Activated CD4-positive, alpha-beta T cell treated with anti-CD3 and anti-CD28 coated beads, Interleukin-2, amount 50 U/mL, for 1 hour (primary cell): Measurements from ENCODE around the gene CDKL5.
A peak's percentile ranks its signal among the peaks of the same experiment; 100 is the strongest.

Source experiments
- DNase-seq: peaks from one replicate; pipeline ENCODE4 v3.0.0-alpha.2; 2020

Gene CDKL5

GRCh38 chrX:18652636-18653035 lies 227.2 kb downstream of the CDKL5 start:
- no peak for DNase-seq

- DNase-seq = no peak
These were observed 229.7 kb downstream of the CDKL5 start for GRCh38 chrX:18654875-18655836.

GRCh38 chrX:18661273-18661672 lies 235.9 kb downstream of the CDKL5 start:
- DNase-seq = no peak

GRCh38 chrX:18664947-18665346 lies 239.5 kb downstream of the CDKL5 start:
- DNase-seq = no peak

GRCh38 chrX:18666614-18667013 lies 241.2 kb downstream of the CDKL5 start:
- DNase-seq = no peak

GRCh38 chrX:18668071-18668835 lies 242.8 kb downstream of the CDKL5 start:
- no peak for DNase-seq

- no peak for DNase-seq
These were observed 246.6 kb downstream of the CDKL5 start, which contains the start of gene RS1 for GRCh38 chrX:18672008-18672407. Gene RS1 (minus strand): TSS chrX:18672108. CDS start chrX:18672068, 40 bp downstream.

GRCh38 chrX:18674417-18674787 lies 249.0 kb downstream of the CDKL5 start:
- peak; percentile 3 for DNase-seq

GRCh38 chrX:18674788-18675735 lies 249.7 kb downstream of the CDKL5 start:
- DNase-seq = peak; percentile 70

GRCh38 chrX:18676050-18676449 lies 250.6 kb downstream of the CDKL5 start:
- DNase-seq = no peak

GRCh38 chrX:18676470-18676869 lies 251.1 kb downstream of the CDKL5 start:
- DNase-seq = no peak

- DNase-seq = no peak
These were observed 251.9 kb downstream of the CDKL5 start for GRCh38 chrX:18677161-18677869.

- no peak for DNase-seq
These were observed 256.6 kb downstream of the CDKL5 start for GRCh38 chrX:18681996-18682395.

- DNase-seq = no peak
These were observed 257.6 kb downstream of the CDKL5 start for GRCh38 chrX:18682979-18683387.

- DNase-seq = no peak
These were observed 262.6 kb downstream of the CDKL5 start for GRCh38 chrX:18687856-18688495.

GRCh38 chrX:18691431-18691830 lies 266.0 kb downstream of the CDKL5 start:
- DNase-seq = no peak

- no peak for DNase-seq
These were observed 267.1 kb downstream of the CDKL5 start for GRCh38 chrX:18692541-18692940.

- DNase-seq = no peak
These were observed 271.2 kb downstream of the CDKL5 start for GRCh38 chrX:18696653-18697052.

- no peak for DNase-seq
These were observed 273.6 kb downstream of the CDKL5 start for GRCh38 chrX:18698737-18699650.

- DNase-seq = no peak
These were observed 276.4 kb downstream of the CDKL5 start for GRCh38 chrX:18701621-18702361.
